ENCODE measurements around the gene NEXN.

DNA sequence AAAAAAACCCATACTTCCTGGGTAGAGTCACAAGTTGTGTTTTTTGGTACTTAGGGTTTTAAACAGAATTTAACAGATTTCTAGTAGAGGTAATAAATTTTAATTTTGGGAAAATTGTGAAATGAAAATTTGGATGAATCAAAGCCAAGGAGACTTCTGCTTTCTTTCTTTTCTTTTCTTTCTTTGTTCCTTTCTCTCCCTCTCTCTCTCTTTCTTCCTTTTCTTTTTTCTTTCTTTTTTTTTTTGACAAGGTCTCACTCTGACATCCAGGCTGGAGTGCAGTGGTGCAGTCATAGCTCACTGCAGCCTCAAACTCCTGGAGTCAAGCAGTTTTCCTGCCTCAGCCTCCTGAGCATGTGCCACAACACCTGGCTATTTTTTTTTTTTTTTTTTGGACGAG lies 46.9 kb upstream of the NEXN start:
- TF ChIP-seq CTCF (IDR thresholded peaks at IDR 0.05) (no peak), POLR2A (IDR thresholded peaks at IDR 0.05) (no peak), EP300 (IDR thresholded peaks at IDR 0.05) (no peak)
